ENCODE data around the gene ADGRG1. TPM values are rescaled to one million over a fixed set of nuclear protein-coding genes. Genes with fewer than 3 reads are reported as not detected.

ADGRG1 gene
- total RNA-seq, 1 experiment from 2014 or later = 13.1 TPM

DNA sequence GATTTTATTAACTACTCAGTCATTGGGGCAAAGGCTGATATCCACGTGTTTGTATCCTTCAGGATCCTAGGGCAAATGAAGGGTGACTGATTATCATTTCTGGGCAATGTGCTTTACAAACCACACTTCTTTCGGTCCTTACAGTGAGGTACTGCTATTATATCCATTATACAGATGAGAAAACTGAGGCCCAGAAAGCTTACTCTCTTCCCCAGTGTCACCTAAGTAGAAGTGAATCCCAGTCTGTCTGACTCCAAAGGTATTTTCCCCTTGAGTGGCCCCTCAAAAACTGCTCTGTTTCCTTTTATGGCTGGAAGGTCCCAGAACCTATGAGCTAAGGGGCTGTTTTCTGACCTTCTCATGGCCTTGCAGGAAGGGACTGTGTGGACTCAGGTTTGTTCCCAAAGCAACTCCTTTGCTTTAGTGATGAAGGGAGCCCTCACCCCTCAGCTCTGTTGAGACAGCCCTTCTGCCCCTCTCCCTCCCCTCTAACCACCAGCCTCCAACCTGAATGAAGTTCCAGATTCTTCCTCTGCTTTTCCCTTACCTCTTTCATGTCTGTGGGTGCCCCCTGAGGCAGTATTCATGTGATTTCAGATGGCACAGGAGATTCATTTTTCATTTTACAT is 27.4 kb upstream of the ADGRG1 start:
- intact Hi-C loops (cut with micrococcal nuclease; ENCODE audit: unreplicated experiment) (no loop called here), in situ Hi-C loops (cut with HindIII; ENCODE audit: low pct_unique_long_range_greater_than_20kb, low sequenced_read_pairs) (no loop called here)
- TF ChIP-seq, protein P1, sequence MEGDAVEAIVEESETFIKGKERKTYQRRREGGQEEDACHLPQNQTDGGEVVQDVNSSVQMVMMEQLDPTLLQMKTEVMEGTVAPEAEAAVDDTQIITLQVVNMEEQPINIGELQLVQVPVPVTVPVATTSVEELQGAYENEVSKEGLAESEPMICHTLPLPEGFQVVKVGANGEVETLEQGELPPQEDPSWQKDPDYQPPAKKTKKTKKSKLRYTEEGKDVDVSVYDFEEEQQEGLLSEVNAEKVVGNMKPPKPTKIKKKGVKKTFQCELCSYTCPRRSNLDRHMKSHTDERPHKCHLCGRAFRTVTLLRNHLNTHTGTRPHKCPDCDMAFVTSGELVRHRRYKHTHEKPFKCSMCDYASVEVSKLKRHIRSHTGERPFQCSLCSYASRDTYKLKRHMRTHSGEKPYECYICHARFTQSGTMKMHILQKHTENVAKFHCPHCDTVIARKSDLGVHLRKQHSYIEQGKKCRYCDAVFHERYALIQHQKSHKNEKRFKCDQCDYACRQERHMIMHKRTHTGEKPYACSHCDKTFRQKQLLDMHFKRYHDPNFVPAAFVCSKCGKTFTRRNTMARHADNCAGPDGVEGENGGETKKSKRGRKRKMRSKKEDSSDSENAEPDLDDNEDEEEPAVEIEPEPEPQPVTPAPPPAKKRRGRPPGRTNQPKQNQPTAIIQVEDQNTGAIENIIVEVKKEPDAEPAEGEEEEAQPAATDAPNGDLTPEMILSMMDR (IDR thresholded peaks at IDR 0.05) = no peak
- TF ChIP-seq TCF7L2 (IDR thresholded peaks at IDR 0.05; ENCODE audit: low read depth, low read length) (no peak), SIN3A (IDR thresholded peaks at IDR 0.05; ENCODE audit: borderline replicate concordance, insufficient read depth, low read depth, low read length) (no peak), POLR2AphosphoS5 (IDR thresholded peaks at IDR 0.05; ENCODE audit: low read depth, low read length) (no peak)
- TF ChIP-seq, protein P2, sequence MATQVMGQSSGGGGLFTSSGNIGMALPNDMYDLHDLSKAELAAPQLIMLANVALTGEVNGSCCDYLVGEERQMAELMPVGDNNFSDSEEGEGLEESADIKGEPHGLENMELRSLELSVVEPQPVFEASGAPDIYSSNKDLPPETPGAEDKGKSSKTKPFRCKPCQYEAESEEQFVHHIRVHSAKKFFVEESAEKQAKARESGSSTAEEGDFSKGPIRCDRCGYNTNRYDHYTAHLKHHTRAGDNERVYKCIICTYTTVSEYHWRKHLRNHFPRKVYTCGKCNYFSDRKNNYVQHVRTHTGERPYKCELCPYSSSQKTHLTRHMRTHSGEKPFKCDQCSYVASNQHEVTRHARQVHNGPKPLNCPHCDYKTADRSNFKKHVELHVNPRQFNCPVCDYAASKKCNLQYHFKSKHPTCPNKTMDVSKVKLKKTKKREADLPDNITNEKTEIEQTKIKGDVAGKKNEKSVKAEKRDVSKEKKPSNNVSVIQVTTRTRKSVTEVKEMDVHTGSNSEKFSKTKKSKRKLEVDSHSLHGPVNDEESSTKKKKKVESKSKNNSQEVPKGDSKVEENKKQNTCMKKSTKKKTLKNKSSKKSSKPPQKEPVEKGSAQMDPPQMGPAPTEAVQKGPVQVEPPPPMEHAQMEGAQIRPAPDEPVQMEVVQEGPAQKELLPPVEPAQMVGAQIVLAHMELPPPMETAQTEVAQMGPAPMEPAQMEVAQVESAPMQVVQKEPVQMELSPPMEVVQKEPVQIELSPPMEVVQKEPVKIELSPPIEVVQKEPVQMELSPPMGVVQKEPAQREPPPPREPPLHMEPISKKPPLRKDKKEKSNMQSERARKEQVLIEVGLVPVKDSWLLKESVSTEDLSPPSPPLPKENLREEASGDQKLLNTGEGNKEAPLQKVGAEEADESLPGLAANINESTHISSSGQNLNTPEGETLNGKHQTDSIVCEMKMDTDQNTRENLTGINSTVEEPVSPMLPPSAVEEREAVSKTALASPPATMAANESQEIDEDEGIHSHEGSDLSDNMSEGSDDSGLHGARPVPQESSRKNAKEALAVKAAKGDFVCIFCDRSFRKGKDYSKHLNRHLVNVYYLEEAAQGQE (IDR thresholded peaks at IDR 0.05; ENCODE audit: insufficient read depth in 1 of 2, low read depth in 2 of 2, low read length in 1 of 2) = no peak
- Histone ChIP-seq H3K4me1 (ENCODE audit: control insufficient read depth, insufficient read depth, low read length) (no peaks in the 10 kb centered on the region), H3K36me3 (ENCODE audit: control insufficient read depth, insufficient read depth, low read length) (no peaks in the 10 kb centered on the region), H3K27ac (ENCODE audit: low read length) (no peak overlapping the region), H3K9me3 (ENCODE audit: control insufficient read depth, insufficient read depth, low read depth, low read length) (no peaks in the 10 kb centered on the region), H3K4me3 (ENCODE audit: low read depth in 2 of 2, low read length in 2 of 2) (no peak overlapping the region), H3K27me3 (ENCODE audit: control insufficient read depth, insufficient read depth, low read length) (no peaks in the 10 kb centered on the region)
- CTCF ChIA-PET = interaction anchor here (0.7 to 1.0 kb wide), 3 partner anchors 24 to 54 kb away, joined by 3 read pairs; no protein-coding TSS in a partner anchor
- DNase-seq (ENCODE audit: low read depth, low spot score) (no peak), ATAC-seq (no peak)
- POLR2A ChIA-PET = no interaction called here
- no TSS peak for BruUV-seq (replicated peaks)

DNA sequence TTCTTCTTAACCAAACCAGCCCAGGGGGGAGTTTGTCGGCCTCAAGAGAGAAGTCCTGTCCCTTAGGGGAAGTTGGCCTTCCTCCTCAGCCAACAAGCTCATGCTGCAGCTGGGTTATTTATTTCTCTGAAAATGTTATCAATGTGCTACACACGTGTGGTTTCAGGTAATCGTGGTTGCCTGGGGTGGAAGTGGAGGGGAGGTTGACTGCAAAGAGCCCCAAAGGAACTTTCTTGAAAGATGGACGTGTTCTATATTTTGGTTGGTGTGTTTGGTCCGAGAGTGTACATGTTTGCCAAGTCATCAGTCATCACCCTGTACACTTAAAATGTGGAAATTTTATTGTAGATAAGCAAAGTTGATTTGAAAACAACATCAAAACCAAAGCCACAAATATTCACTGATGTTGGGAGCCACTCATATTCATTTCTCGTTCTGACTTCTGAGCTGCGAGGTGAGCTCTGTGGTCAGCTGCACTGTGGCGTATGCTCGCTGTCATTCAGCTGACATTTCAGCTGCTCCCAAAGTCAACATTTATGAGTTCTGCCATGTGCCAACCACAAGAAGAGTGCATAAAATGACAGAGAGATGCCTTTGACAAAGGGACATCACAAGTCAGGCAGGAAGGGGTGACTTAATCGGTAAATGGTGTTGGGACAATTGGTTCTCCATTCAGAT is 26.5 kb upstream of the ADGRG1 start:
- intact Hi-C loops (cut with micrococcal nuclease; ENCODE audit: unreplicated experiment) (no loop called here), in situ Hi-C loops (cut with HindIII; ENCODE audit: low pct_unique_long_range_greater_than_20kb, low sequenced_read_pairs) (no loop called here)
- CTCF ChIA-PET = interaction anchor here (1.0 kb wide), 1 partner anchor 54 kb away, joined by 3 read pairs; no protein-coding TSS in a partner anchor
- POLR2A ChIA-PET = no interaction called here
- DNase-seq (ENCODE audit: low read depth, low spot score) (no peak), ATAC-seq (no peak)
- H3K4me1 ChIP-seq (ENCODE audit: control insufficient read depth, insufficient read depth, low read length) = no peaks in the 10 kb centered on the region
- H3K27me3 ChIP-seq (ENCODE audit: control insufficient read depth, insufficient read depth, low read length) = no peaks in the 10 kb centered on the region
- H3K9me3 ChIP-seq (ENCODE audit: control insufficient read depth, insufficient read depth, low read depth, low read length) = no peaks in the 10 kb centered on the region
- H3K36me3 ChIP-seq (ENCODE audit: control insufficient read depth, insufficient read depth, low read length) = no peaks in the 10 kb centered on the region
- no peak overlapping the region for H3K4me3 ChIP-seq (ENCODE audit: low read depth in 2 of 2, low read length in 2 of 2)
- no peak for TF ChIP-seq SIN3A (IDR thresholded peaks at IDR 0.05; ENCODE audit: borderline replicate concordance, insufficient read depth, low read depth, low read length)
- TF ChIP-seq POLR2AphosphoS5 (IDR thresholded peaks at IDR 0.05; ENCODE audit: low read depth, low read length) = no peak
- TF ChIP-seq, protein P1 (IDR thresholded peaks at IDR 0.05) = no peak
- TF ChIP-seq, protein P2 (IDR thresholded peaks at IDR 0.05; ENCODE audit: insufficient read depth in 1 of 2, low read depth in 2 of 2, low read length in 1 of 2) = no peak
- TF ChIP-seq TCF7L2 (IDR thresholded peaks at IDR 0.05; ENCODE audit: low read depth, low read length) = no peak
- no TSS peak for BruUV-seq (replicated peaks)
- H3K27ac ChIP-seq (ENCODE audit: low read length) = no peak overlapping the region
